GM12874 (cell line): Measurements from ENCODE around the gene NFIA.

Experiments
- CTCF ChIP-seq: IDR thresholded peaks from 2 replicates; pipeline ENCODE4 v1.5.1; 2011; ENCODE audit warnings: low read depth, mild to moderate bottlenecking, control low read depth, low read length, moderate library complexity; ENCODE audit not compliant: insufficient read depth

NFIA gene

DNA sequence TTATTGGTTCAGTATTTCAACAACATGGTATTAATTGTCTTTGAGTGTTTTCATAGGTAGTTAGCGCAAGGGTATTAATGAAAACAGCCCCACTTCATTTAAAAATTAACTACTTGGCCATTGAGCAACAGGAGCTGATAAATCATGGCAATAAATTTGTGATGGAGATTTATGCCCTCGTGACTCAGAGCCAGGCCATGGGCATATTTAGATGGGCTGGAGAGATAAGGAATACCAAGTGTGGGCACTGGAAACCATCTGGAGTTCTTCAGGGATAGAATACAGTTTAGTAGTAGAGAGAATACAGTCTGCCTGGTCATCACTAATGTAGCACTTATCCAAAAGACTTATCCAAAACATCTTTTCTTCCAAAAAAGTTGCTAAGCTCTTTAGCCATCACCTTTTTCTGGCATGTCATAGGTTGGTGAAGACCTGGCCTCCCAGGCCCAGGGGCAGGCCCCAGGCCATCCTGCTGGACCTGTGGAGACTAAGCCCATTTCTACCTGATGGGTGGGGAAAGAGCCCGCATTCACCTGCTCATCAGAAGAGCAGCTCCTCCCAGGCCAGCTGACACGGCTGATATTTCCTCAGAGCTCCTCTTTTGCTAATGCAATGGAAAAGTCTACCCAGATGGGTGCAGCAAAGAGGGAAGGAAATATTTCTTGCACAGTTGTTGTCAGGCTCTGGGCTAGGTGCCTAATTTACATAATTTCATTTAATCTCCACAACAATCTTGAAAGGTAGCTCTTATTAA, 404.6 kb downstream of the NFIA start:
- no peak for TF ChIP-seq CTCF

GRCh38 chr1:61487801-61488200, 405.4 kb downstream of the NFIA start:
- no peak for TF ChIP-seq CTCF

- TF ChIP-seq CTCF, result no peak
These were observed 408.6 kb downstream of the NFIA start for GRCh38 chr1:61490924-61491323.

DNA sequence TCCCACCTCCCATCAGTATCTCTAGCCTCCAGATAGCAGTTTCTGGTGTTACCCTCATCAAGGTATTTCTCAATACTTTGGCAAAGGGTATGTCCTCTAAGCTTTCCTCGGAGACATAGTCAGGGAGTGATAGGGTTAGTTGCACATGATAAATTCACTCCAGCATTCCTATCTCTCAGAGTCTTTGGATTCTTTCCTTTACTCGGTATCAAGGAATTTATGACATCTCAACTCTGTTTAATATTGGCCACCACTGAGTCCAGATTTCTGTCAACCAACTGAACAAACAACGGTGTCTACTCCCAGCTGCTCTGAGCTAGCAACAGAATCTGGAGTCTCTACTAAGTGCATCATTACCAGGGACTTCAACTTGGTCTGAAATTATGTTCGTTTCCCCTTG, 409.1 kb downstream of the NFIA start:
- TF ChIP-seq CTCF, result no peak

- TF ChIP-seq CTCF, result no peak
These were observed 411.6 kb downstream of the NFIA start for GRCh38 chr1:61494000-61494399.

DNA sequence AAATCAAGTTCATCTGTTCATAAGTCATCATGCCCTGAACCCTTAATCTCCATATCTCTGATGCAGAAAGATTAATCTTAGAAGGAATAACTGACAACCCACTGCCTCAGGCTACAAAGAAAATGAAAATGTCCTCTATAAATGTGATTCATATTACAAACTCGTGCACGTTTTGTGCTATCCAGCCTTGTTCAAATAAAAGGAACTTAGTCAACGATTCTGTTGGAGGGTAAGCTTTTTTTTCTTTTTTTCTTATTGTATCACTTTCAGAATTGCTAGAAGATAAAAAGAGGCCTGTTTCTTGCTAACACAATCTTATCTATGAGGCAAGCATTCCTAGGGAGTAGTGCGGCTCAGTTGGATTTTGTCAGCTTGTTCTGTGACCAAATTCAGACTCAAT, 414.1 kb downstream of the NFIA start:
- no peak for TF ChIP-seq CTCF

DNA sequence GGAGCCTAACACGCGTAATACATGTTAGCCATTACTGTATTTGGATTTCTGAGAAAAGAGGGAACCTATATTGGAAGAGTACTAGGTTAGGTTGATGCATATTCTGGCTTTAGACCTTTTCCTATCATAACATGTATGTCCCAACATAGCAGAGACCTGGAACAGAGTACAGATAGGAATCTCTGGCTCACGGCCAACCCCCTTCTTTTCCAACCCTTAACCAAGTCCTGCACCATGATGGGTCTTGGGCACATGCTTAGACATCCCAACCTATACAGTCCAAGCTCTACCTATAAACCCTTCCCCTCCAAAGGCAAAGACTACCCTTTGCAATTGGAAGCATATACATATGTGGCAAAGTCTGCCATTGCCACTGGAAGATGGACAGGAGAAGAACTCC, 414.7 kb downstream of the NFIA start:
- no peak for TF ChIP-seq CTCF
